Measurements from ENCODE around the gene TRABD.
A peak's percentile ranks its signal among the peaks of the same experiment; 100 is the strongest.

TRABD gene

DNA sequence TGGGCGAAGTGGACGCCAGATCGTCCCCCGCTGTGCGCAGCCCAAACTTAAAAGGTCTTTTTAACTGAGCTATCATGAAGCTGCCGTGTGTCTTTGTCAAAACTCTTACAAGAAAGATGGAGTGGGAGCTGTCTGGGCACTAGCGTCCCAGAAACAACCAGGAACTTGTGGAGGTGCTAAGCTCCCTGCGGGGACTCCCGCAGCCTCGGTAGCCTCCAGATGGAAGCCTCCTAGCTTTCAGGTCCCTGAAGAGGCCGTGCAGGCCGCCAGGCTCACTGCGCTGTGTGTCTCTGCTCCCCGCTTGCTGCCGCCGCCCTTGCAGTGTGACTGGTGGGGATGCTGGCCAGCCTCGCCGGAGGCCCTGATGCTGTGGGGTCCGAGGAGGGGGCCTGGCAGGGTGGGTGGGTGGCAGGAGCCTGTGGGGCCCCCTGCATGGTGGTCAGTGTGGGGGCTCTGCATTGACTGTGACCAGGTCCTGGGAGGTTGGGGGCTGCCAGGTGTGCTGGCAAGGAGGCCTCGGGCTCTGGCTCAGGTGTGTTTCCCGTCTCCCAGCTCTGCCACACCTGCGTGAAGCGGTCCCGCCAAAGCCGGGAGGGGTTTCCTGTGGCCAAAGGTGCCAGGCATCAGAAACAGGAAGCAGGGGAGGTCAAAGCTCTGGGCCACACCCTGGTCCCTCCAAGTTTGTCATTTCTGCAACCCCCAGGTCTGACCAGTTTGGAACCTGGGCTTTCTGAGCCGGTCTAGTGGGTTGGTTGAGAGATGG, 1.2 kb downstream of the TRABD start:
- no peak for DNase-seq (ENCODE audit: low read depth in 2 of 2)

DNA sequence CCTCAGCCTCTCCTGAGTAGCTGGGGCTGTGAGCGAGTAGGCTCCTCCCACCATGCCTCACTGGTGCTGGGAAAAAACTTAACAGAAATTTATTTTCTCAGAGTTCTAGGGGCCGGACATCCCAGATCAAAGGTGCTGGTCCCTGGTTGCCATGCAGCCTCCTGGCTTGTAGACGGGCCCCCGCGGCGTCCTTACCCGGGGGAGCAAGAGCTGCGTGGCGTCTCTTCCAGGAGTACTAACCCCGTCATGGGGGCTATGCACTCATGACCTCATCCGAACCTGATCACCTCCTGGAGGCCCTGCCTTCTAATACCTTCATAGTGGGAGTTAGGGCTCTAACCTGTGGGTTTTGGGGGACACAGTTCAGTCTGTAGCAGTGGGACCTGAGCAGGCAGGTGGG, 2.6 kb downstream of the TRABD start:
- no peak for DNase-seq (ENCODE audit: low read depth in 2 of 2)

DNA sequence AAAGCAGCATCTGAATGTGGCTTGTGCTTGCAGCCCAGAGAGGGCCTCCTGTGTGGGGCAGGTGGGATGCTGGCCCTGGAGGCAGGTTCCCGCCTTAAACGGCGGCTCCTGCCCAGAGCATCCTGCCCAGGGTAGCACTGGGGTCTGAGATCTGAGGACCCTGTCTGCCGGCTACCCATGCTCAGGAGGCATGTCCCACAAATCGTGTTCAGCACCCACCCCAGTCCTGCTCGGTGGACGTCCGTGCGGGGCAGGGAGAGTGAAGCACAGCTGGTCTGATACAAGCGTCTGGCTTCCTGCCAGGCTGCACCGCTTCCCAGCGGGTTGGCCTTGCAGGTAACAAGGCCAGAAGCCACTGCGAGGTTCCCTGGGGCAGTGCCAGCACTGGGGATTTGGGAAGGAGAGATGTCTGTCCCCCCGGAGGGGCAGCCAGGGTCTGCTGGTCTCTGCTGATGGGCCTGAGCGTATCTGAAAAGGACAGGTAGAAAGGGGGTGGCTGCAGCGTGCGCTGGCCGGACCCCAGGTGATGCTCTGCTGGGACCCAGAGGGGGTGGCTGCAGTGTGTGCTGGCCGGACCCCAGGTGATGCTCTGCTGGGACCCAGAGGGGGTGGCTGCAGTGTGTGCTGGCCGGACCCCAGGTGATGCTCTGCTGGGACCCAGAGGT, 3.6 kb downstream of the TRABD start:
- DNase-seq (ENCODE audit: low read depth in 2 of 2): no peak

DNA sequence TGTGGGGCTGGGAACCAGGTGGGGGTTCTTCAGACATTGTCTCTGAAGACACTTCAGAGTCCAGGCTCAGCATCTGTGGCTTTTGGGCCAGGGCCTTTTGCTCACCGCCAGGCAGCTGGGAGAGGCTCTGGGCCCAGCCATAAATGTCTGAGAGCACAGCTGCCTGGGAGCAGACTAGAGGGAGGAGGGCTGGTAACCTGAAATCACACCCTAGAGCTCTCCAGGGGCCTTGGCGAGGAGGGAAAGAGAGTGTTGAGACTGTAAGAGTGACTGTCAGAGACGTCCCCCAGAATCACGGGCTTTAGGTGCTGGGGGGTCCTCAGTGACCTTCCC, 4.1 kb downstream of the TRABD start:
- no peak for DNase-seq (ENCODE audit: low read depth in 2 of 2)

DNA sequence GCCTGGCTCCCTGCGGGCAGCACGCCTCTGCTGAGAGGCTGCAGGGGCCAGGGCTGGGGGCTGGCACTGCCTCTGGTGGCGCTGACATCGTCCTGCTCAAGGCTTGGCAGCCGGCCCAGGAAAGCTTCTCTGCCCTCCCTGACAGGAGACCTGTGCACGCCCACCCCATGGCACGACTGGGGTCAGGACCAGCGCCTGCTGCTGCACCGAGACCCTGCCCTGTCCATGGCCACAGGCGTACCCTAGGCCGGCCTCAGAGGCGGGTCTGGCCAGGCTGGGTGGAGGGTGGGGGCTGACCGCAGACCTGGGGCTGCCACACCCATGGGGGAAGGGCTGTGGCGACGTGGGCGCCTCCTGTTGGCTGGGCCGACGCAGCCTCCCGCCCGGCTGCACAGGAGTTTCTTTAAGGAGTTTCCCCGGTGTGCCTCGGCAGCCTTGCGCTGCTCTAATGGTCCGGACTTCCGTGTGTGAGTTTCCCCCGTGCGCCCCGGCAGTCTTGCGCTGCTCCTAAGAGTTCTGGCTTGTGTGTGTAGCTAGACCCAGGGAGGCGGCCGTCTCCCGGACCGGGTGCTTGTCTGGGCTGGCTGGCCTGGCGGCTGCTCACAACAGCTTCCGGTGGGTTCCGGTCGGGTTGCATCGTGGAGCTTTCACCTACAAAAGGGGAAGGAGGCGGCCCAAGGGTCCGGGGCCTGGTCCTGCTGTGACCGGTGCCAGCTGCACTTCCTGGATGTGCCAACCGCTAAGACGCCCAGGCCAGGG, 4.6 kb downstream of the TRABD start:
- DNase-seq (ENCODE audit: low read depth in 2 of 2): peak; percentile 55 to 61

DNA sequence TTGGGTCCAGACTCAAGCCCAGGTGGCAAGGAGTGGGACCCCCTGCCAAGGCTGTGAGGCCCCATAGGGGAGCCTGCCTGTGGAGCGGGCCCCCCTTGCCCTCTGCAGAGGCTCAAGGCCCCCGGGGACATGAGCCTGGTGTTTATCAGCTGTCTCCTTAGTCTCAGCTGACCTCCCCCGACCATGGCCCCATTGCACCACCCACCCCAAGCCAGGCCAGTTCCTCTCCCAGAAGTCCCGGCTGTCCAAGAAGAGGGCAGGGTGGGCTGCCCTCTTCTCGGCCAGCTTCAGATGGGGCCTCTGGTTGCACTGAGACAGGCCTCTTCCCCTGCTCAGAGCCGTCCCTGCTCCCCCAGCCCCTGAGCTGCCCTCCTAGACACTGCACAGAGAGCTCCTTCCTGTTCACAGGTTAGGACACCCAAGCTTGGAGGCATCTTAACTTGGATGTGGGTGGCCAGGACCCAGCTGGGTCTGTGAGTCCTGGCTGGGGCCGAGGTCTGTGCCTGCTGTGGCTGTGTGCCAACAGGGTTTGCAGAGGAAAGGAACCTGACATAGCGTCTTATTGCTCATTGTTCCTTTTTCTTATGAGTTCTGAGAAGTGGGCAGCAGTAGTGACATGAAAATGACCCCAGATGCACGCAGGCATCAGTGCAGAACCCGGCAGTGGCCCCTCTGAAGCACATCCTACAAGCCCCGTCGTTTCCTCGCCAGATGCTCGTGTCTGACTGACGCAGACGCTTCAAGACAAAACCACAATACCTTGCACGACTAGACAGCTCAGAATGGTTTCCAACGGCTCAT, 5.4 kb downstream of the TRABD start:
- DNase-seq (ENCODE audit: low read depth in 2 of 2): peak; percentile 39 to 48

DNA sequence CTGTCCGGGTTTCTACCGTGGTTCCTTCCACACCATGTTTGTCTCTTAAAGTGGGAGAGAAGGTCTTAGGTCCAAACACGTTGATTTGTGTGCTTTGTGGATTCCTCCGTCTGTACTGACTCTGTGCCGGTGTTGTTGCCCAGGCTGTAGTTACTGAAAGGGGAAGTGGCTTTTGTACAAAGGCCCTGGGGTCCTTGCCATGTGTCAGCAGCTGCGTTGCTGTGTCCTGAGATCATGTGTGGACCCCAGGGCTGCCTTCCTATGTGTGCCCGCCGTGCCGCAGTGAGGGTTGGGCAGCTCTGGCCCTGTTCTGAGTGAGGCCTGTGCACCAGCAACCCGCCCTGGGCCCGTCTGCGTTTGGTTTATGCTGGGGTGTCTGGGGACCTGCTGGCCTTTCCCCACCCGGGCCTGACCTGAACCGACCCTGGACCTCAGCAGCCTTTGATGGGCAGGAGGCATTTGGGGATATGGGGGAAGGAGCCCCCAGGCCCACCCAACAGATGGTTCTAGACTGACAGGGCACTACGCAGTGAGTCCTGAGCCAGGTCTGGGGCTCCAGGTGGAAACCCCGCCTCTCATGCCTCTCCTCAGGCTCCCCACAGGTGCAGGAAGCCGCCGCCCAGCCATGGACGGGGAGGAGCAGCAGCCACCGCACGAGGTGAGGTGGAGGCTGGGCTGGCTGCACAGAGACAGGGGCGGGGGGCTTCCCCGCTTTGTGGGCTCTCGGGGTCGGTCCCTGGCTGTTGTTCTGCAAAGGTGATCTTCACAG, 6.9 kb downstream of the TRABD start:
- no peak for DNase-seq (ENCODE audit: low read depth in 2 of 2)

DNA sequence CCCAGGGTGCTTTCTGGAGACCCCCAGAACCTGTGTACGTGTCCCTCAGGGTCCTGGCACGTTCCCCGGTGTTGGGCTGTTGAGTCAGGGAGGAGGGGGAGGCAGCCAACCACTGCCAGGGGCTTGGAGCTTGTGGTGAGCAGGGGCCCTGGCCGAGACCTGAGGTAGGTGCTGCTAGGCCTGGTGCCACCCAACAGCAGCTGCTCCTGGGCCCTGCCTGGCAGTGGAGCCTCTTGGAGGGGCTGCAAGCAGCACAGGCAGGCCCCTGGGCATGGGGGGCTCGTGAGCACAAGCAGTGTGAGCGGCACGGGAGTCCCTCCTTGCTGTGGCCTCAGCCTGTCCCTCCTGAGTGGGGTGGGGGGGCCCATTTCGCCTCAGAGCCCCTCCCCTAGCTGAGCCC, 7.9 kb downstream of the TRABD start:
- DNase-seq (ENCODE audit: low read depth in 2 of 2): no peak

DNA sequence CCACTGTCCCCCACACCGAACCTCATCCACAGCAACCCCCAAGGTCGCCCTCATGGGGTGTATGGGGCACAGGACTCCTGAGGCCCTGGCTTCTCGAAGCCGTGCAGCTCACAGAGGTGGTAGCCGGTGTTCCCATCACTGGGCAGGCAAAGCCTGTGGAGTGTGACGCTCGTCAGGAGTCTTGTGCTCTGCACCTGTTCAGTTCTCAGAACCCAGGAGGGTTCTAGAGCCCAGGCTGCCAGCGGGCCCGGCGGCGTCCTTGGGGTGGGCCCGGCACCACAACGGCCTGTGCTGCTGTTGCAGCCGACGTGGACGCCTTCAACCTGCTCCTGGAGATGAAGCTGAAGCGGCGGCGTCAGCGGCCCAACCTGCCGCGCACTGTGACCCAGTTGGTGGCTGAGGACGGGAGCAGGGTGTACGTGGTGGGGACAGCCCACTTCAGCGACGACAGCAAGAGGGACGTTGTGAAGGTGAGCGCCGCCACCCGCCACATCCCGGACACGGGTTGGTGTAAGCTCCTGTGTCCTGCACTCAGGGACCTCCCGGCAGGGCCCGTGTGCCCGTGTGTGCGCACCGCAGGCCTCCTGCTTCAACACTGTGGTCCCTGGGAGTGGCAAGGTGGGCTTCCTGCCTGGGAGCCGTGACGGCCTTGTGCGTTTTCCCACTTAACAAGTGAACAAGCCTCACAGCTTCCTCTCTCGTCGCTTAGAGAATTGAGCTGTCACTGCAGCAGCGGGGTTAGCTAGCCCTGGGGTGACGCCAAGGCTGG, 8.5 kb downstream of the TRABD start:
- no peak for DNase-seq (ENCODE audit: low read depth in 2 of 2)

DNA sequence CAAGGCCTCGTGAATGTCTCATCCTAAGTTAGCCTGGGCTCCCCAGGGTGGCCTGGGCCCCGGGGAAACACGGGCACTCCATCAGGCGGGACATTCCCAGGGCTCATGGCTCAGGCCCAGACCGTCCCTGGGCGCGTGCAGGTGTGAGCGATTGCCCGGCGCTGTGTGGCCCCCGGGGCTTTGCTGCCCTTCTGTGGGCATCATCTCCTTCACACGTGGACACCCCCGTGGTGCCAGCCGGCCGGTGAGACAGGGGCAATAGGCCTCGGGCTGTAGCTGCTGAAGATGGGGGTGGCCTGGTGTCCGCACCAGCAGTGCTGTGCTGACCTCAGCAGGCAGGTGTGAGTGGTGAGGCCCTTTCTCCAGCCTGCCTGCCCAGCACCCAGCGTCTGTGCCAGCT, 10.5 kb downstream of the TRABD start:
- no peak for DNase-seq (ENCODE audit: low read depth in 2 of 2)

DNA sequence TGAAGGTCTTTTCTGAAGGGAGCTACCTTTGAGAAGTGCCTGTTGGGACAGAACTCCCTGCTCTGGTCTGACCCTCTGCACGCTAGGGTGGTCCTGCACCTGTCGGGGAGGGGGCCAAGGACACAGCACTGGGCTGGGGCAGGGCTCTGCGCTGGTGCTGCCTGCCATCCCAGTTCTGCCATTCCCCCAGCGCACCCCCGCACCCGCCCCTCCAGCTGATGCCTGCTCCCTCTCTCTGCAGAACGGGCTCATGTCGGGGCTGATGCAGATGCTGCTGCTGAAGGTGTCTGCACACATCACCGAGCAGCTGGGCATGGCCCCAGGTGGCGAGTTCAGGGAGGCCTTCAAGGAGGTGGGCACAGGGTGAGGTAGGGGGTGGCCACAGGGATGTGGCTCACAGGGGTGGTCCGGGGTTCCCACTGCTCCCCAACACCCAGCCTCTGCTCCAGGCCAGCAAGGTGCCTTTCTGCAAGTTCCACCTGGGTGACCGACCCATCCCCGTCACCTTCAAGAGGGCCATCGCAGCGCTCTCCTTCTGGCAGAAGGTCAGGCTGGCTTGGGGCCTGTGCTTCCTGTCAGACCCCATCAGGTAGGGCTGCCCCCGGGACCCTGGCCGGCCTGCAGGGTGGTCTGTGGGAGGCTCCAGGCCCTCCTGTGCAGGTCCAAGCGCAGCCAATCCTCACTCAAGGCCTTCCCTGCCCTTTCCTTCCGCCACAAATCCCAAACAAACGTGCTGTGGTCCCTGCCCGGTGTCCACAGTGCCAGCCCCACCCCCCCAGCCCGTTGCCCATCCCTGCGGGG, 11.5 kb downstream of the TRABD start:
- no peak for DNase-seq (ENCODE audit: low read depth in 2 of 2)

DNA sequence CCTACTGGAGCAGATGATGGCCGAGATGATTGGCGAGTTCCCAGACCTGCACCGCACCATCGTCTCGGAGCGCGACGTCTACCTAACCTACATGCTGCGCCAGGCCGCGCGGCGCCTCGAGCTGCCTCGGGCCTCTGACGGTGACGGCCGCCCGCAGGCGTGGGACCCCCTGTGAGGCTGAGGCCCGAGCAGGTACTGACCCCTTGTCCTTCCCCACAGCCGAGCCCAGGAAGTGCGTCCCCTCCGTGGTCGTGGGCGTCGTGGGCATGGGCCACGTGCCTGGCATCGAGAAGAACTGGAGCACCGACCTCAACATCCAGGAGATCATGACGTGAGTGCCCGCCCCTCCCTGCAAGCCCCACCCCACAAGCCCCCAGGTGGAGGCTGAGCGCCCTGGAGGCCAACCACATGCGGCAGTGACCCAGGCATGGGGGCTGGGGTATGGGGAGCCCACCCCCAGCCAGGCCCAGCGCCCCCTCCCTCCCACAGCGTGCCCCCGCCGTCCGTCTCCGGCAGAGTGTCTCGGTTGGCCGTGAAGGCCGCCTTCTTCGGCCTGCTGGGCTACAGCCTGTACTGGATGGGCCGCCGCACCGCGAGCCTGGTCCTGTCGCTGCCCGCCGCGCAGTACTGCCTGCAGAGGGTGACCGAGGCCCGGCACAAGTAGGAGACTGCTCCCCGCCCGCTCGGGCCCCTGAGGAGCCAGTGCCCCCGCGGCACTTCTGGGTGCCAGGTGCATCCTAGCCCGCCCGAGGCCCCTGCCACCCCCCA, 12.3 kb downstream of the TRABD start:
- no peak for DNase-seq (ENCODE audit: low read depth in 2 of 2)

DNA sequence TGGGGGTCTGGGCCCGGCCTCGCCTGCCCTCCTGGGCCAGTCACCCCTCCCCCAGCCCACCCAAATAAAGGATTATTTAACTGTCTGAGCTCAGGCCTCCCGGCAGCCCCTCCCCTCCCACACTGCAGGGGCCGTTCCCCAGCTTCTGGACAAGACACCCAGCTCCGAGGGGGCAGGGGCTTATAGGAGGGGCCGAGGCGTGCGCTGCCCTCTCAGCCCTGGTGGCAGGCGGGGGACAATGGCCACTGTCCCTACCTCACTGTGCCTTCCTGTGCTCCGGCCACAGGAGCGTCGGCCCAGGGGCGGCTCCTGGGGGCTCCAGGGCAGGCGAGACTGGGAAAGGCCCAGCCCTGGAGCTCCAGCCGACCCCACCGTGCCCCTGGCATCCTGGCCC, 12.9 kb downstream of the TRABD start:
- DNase-seq (ENCODE audit: low read depth in 2 of 2): no peak

DNA sequence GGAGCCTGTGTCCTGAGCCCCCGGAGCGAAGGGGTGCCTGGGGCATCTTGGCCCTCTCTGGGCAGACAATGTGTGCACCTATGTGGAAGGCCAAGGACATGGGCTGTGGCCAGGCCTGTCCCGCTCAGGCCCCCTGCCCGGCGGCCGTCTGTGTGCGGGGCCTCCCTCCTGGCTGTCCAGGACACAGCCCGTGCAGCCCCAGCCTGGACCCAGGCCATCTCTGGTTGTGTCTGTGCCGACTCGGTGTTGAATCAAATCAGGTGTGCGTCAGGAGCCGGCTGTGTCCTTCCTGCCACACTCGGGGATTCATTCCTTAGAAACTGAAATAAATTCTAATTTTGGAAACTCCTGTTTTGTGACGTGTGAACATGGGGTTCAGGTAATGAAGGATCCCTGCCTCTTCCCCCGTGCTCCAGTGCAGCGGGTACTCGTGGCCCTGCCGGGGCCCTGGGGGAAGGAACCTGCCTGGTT, 13.6 kb downstream of the TRABD start:
- DNase-seq (ENCODE audit: low read depth in 2 of 2): no peak

DNA sequence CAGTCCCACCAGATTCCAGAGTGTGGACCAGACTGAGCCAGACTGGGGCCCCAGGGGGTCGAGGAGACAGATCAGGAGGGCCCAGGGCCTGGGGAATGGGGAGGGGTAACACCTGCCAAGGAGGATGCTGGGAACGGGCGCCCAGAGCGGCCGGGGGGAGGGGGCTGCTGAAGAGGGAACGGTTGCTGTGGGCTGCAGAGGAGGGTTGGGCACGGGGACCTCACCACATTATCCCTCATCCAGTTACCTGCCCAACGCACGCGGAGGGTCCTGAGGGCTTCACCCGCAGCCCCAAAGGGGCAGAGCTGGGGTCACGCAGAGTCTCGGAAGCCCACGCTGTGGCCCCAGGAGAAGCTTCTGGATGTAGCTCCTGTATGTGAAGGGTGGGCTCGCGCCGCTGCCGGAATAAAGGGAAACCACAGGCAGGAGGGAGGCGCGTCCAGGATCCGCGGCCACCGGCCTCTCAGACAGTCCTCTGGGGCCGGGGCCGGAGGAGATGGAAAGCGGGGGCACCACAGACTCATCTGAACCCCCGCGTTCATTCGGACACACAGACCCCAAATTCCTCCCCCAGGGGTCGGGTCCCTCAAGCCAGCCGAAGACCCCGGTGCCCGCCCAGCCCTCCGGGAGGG, 14.2 kb downstream of the TRABD start:
- no peak for DNase-seq (ENCODE audit: low read depth in 2 of 2)

DNA sequence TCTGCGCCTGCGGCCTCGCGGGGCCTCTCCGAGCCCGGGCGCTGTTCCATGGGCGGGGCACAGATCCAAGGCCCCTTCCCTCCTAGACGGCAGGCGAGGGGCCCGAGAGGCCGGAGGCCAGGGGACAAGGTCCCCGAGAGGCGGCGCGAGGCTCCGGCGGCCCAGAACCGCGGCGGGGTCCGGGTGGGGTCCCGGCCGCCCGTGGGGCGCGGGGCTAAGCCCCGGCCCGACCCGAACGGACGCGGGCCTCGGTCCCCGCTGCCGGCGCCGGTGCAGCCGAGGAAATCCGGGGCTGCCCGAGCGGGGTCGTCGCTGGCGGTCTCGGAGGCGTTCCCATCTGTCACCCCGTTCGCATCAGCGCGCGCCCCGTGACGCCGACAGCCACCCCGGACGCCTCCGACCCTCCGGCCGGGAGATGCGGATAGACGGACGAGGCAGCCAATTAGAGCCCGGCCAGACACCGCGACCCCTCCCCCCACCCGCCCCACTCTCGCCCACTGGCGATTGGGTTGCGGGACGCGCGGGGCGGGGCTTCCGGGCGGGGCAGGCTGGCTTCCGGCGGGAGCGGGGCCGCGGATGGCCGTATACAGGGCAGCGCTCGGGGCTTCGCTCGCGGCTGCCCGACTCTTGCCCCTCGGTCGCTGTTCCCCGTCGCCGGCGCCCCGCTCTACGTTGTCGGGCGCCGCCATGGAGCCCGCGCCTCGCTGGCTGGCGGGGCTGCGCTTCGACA, 14.9 kb downstream of the TRABD start, which contains the start of gene SELENOO:
Gene SELENOO, plus strand, starts transcription at position 551 of the 730 bp plus-strand sequence. Its CDS starts 26 bp downstream, at position 577.
- DNase-seq (ENCODE audit: low read depth in 2 of 2): peak; percentile 77 to 78

All from activated CD8-positive, alpha-beta memory T cell treated with anti-CD3 and anti-CD28 coated beads for 4 hours (primary cell).